OCI-LY1 (cell line): ENCODE data around the gene PRKD2.

Experiments used
- CTCF ChIP-seq: fragments of 200-600 bp; sonication (generic), shearing (Covaris generic); IDR thresholded peaks from 2 replicates; pipeline ENCODE4 v1.5.1; 2017; ENCODE audit warnings: mild to moderate bottlenecking, antibody characterized with exemption, low read length, moderate library complexity, mixed read lengths
- EZH2 ChIP-seq: fragments of 200-600 bp; sonication (generic), shearing (Covaris generic); IDR thresholded peaks from 2 replicates; pipeline ENCODE4 v1.8.0; 2017; ENCODE audit warnings: borderline replicate concordance, mixed run types, mild to moderate bottlenecking, antibody characterized with exemption, low read length, moderate library complexity, mixed read lengths

GRCh38 chr19:46713781-46714443 lies 3.0 kb downstream of the PRKD2 start:
- TF ChIP-seq EZH2 (no peak), CTCF (no peak)
